Activated CD8-positive, alpha-beta memory T cell treated with anti-CD3 and anti-CD28 coated beads, Interleukin-2, amount 50 U/mL, for 1 hour (primary cell): ENCODE results near the gene ARGFX.
"Not testable (repeated sequence)": the region's sequence is repeated elsewhere in the genome, so short reads cannot be mapped to it uniquely, and the experiment has no call there.

Source experiments
- DNase-seq: peaks from one replicate; pipeline ENCODE4 v3.0.0-alpha.2; 2020; ENCODE audit errors: extremely low read depth

Gene ARGFX

GRCh38 chr3:121599900-121600299, 32.2 kb downstream of the ARGFX start:
- not testable (repeated sequence) for DNase-seq

GRCh38 chr3:121601212-121601812, 33.6 kb downstream of the ARGFX start:
- no peak for DNase-seq

DNA sequence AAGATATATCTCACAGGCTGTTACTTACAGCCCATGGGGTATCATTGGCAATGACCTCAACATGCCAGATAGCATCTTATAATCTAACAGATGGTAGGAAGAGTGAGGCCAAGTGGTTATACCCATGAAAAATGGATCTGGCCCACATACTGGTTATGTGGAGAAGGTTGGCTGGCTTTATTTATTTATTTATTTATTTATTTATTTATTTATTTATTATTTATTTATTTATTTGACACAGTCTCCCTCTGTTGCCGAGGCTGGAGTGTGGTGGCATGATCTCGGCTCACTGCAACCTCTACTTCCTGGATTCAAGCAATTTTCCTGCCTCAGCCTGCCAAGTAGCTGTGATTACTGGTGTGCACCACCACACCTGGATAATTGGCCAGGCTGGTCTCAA, 37.0 kb downstream of the ARGFX start:
- no peak for DNase-seq

DNA sequence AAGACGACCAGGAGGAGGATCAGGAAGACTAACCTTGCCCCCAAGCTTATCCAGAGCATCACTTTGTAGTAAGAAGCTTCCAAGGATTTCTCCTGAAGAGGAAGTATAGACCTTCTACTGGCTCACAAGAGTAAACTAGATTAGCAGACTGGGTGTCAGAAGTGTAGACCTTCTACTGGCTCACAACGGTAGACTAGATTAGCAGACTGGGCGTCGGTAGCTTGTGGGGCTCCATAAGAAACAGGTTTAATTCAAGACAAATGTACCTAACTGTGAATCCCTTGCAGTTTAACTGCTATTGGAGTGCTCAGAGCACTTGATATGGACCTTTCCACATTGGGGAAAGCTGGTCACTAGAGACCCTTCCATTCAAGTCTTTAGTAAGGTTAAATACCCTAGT, 38.4 kb downstream of the ARGFX start:
- DNase-seq = no peak
